DMS114 treated with DMSO at 0.1 percent for 48 hours (cell line): ENCODE results near the gene SP110.
"Not testable (repeated sequence)": the region's sequence is repeated elsewhere in the genome, so short reads cannot be mapped to it uniquely, and the experiment has no call there.

Source experiments
- DNase-seq: peaks from one replicate; lab custom pipeline; 2025; ENCODE audit not compliant: unreplicated experiment; lab: John Stamatoyannopoulos, UW

SP110 gene

GRCh38 chr2:230129343-230129742, 90.4 kb downstream of the SP110 start:
- no peak for DNase-seq

- DNase-seq = no peak
Observed at GRCh38 chr2:230128623-230129342, 91.0 kb downstream of the SP110 start.

GRCh38 chr2:230127195-230127594, 92.6 kb downstream of the SP110 start:
- no peak for DNase-seq

- DNase-seq = no peak
Observed at GRCh38 chr2:230124757-230125431, 94.9 kb downstream of the SP110 start.

GRCh38 chr2:230124235-230124634, 95.5 kb downstream of the SP110 start:
- DNase-seq = no peak

- not testable (repeated sequence) for DNase-seq
Observed at GRCh38 chr2:230120376-230120775, 99.4 kb downstream of the SP110 start.

- DNase-seq = not testable (repeated sequence)
Observed at GRCh38 chr2:230119827-230120226, 100.0 kb downstream of the SP110 start.
